ENCODE data around the gene SPOUT1. TPM values are rescaled to one million over a fixed set of nuclear protein-coding genes. Genes with fewer than 3 reads are reported as not detected.
"Not testable (repeated sequence)": the region's sequence is repeated elsewhere in the genome, so short reads cannot be mapped to it uniquely, and the experiment has no call there.

Gene SPOUT1
- 10 to 100 TPM; 26.1 to 35.1 (median 33.2) TPM for polyA plus RNA-seq (ENCODE audit: insufficient read length in 3 of 3)

GRCh38 chr9:128829477-128830251, at the start of gene SPOUT1:
Gene SPOUT1 (minus strand): TSS chr9:128829794. CDS start chr9:128829780, 14 bp downstream.
- peak; percentile 68 to 90 (median 79) for DNase-seq (ENCODE audit: low read depth in 3 of 3, low spot score in 2 of 3)

DNA sequence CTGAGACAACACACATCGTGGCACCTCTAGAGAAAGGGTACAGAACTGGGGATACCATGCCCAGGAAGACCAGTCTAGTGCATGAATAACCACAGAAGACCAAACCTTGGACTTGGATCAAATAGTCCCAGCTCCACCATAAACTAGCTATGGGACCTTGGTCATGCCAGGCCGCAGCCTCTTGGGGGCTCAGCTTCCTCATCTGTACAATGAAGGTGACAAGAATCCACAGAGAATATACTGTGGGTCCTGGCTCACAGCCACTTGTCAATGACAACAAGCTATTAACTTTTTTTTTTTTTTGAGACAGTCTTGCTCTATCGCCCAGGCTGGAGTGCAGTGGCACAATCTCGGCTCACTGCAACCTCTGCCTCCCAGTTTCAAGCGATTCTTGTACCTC, 48.3 kb upstream of the SPOUT1 start:
- no peak for DNase-seq (ENCODE audit: low read depth in 3 of 3, low spot score in 2 of 3)

DNA sequence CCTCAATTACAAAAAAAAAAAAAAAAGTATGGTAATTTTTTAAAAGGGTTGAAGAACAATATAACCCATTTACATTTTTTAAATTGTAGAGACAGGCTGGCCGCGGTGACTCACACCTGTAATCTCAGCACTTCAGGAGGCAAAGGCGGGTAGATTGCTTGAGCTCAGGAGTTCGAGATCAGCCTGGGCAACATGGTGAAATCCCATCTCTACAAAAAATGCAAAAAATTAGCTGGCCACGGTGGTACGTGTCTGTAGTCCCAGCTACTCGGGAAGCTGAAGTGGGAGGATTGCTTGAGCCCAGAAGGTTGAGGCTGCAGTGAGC, 41.3 kb upstream of the SPOUT1 start:
- DNase-seq (ENCODE audit: low read depth in 3 of 3, low spot score in 2 of 3) = not testable (repeated sequence)

DNA sequence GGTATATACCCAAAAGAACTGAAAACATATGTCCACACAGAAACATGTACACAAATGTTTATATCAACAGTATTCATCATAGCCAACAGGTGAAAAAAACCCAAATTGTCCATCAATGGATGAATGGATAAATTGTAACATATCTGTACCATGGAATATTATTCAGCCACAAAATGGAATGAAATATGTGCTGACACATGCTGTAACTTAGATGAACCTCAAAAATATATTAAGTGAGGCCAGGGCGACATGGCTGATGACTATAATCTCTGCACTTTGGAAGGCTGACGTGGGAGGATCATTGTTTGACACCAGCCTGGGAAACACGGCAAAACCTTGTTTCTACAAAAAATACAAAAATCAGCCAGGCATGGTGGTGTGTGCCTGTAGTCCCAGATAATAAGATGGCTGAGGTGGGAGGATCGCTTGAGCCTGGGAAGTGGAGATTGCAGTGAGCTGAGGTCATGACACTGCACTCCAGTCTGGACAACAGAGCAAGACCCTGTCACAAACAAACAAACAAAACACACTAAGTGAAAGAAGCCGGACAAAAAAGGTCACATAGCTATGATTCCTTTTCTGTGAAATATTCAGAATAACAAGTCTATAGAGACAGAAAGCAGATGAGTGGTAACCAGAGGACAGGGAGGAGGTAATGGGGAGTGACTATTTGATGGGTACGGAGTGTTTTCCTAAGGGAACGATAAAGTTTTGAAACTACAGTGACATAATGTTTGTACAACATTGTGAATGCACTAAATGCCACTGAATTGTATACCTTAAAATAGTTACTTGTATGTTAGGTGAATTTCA, 40.7 kb upstream of the SPOUT1 start:
- DNase-seq (ENCODE audit: low read depth in 3 of 3, low spot score in 2 of 3) = no peak

- no peak for DNase-seq (ENCODE audit: low read depth in 3 of 3, low spot score in 2 of 3)
Observed at GRCh38 chr9:128863647-128864046, 34.1 kb upstream of the SPOUT1 start.

- DNase-seq (ENCODE audit: low read depth in 3 of 3, low spot score in 2 of 3) = no peak
Observed at GRCh38 chr9:128862401-128862851, 32.8 kb upstream of the SPOUT1 start.

- DNase-seq (ENCODE audit: low read depth in 3 of 3, low spot score in 2 of 3) = no peak
Observed at GRCh38 chr9:128861501-128861900, 31.9 kb upstream of the SPOUT1 start.

- DNase-seq (ENCODE audit: low read depth in 3 of 3, low spot score in 2 of 3) = no peak
Observed at GRCh38 chr9:128860937-128861336, 31.3 kb upstream of the SPOUT1 start.

DNA sequence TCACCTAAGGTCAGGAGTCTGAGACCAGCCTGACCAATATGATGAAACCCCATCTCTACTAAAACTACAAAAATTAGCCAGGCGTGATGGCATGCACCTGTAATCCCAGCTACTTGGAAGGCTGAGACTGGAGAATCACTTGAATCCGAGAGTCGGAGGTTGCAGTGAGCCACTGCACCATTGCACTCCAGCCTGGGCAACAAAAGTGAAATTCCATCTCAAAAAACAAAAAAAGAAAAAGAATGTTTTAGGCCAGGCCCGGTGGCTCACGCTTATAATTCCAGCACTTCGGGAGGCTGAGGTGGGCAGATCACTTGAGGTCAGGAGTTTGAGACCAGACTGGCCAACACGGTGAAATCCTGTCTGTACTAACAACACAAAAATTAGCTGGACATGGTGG, 28.9 kb upstream of the SPOUT1 start:
- DNase-seq (ENCODE audit: low read depth in 3 of 3, low spot score in 2 of 3) = not testable (repeated sequence)

- DNase-seq (ENCODE audit: low read depth in 3 of 3, low spot score in 2 of 3) = not testable (repeated sequence)
Observed at GRCh38 chr9:128854454-128854853, 24.9 kb upstream of the SPOUT1 start.

DNA sequence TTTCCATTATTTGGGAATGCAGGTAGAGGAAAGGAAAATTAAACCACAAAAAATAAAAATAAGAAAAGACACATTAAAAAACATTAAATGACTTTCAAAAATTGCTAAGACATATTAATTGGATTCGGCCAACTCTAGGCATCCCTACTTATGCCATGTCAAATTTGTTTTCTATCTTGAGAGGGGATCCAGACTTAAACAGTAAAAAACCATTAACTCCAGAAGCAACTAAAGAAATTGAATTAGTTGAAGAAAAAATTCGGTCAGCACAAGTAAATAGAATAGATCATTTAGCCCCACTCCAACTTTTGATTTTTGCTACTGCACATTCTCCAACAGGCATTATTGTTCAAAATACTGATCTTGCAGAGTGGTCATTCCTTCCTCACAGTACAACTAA, 23.1 kb upstream of the SPOUT1 start:
- not testable (repeated sequence) for DNase-seq (ENCODE audit: low read depth in 3 of 3, low spot score in 2 of 3)

- not testable (repeated sequence) for DNase-seq (ENCODE audit: low read depth in 3 of 3, low spot score in 2 of 3)
Observed at GRCh38 chr9:128851779-128852600, 22.4 kb upstream of the SPOUT1 start.

DNA sequence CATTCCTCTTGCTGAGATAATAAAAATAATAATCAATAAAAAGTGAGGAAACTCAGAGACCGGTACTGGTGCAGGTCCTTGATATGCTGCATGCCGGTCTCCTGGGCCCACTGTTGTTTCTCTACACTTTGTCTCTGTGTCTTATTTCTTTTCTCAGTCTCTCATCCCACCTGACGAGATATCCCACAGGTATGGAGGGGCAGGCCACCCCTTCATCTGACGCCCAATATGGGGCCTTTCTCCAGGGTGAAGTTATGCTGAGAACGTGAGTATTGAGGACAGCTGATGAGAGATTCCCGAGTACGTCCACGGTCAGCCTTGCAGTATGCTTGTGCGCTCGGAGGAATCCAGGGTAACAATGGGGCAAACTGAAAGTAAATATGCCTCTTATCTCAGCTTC, 21.4 kb upstream of the SPOUT1 start:
- not testable (repeated sequence) for DNase-seq (ENCODE audit: low read depth in 3 of 3, low spot score in 2 of 3)

- DNase-seq (ENCODE audit: low read depth in 3 of 3, low spot score in 2 of 3) = no peak
Observed at GRCh38 chr9:128847803-128848202, 18.2 kb upstream of the SPOUT1 start.

DNA sequence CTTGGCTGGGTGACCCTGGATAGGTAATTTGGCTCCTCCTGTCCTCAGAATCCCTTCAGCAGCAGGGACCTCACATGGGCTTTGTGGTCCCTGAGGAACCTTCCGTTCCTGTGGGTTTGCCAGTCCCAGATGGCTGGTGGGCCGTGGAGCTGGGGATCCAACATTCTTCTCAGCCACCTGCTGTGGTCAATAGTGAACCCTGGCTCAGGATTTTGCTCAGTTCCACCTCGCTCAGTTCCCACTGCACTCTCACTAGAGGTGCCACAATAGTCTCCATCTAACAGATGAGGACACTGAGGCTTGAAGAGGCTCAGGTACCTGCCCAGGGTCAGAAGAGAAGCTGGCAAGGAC, 17.1 kb upstream of the SPOUT1 start:
- no peak for DNase-seq (ENCODE audit: low read depth in 3 of 3, low spot score in 2 of 3)

DNA sequence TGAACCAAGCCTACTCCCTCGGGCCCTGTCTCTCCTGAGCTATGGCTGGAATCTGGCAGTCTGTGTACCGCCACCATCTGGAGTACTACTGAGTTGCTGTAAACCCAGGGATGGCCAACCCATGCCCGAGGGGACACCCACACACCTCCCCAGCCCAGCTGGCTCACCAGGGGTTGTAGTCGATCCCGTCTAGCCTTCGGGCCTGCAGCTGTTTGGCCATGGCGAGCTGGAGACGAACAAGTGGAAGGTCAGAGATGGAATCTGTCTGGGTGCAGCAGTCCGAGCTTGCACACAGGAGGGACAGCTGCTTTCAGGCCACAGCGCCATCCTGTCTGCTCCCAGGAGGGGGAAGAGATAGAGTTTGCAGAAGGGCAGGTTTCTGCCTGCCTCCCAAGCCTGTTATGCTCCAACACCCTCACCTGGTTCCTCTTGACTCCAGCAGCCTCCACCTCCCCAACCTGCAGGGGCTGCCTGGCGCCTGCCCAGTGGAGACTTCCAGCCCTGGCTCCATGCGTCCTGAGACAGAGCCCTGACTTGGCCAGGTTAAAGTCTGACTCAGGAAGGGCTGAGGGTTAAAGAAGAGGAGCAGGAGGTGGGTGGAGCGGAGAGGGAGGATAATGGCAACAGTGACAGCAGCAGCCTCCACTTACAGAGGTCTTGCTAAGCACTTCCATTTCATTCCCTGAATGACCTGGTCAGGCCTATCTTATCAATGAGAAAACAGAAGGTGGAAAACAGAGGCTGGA, 15.8 kb upstream of the SPOUT1 start:
- DNase-seq (ENCODE audit: low read depth in 3 of 3, low spot score in 2 of 3) = no peak

GRCh38 chr9:128843171-128843570, 13.6 kb upstream of the SPOUT1 start:
- not testable (repeated sequence) for DNase-seq (ENCODE audit: low read depth in 3 of 3, low spot score in 2 of 3)

- DNase-seq (ENCODE audit: low read depth in 3 of 3, low spot score in 2 of 3) = no peak
Observed at GRCh38 chr9:128841694-128842492, 12.3 kb upstream of the SPOUT1 start.

DNA sequence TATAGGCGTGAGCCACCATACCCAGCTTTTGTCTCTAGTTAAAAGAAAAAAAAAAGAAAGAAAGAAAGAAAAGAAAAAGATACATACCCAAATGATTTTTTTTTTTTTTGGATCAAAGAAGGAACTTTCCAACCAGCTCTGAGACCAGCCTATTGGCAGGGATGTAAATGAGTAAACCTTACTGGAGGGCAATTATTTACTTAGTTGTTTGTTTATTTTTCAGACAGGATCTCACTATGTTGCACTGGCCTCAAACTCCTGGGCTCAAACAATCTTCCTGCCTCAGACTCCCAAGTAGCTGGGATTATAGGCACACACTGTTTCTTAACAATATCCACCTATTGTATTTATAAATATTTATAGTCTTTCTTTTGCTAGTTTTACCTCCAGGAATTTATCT, 10.9 kb upstream of the SPOUT1 start:
- no peak for DNase-seq (ENCODE audit: low read depth in 3 of 3, low spot score in 2 of 3)

- DNase-seq (ENCODE audit: low read depth in 3 of 3, low spot score in 2 of 3) = no peak
Observed at GRCh38 chr9:128838338-128838737, 8.7 kb upstream of the SPOUT1 start.

All from right renal cortex interstitium (tissue), 3 donors.